Vagina (tissue), 2 donors: ENCODE data around the gene MYO19.

ENCODE experiments used
- POLR2A ChIP-seq, 2 donors: fragments of 450-650 bp; IDR thresholded peaks; one replicate each; pipeline ENCODE4 v1.6.1; 2017; ENCODE audit warnings: antibody characterized with exemption in 2 of 2, mild to moderate bottlenecking in 2 of 2, moderate library complexity in 2 of 2
- TF ChIP-seq, protein P1 (sequence below), 3 experiments: fragments of 450-650 bp in 2 of 3; fragments of 200-600 bp in 1 of 3; sonication (generic) in 1 of 3; IDR thresholded peaks; one replicate each; pipeline ENCODE4 v1.5.1; 2017 to 2019; ENCODE audit warnings: antibody characterized with exemption in 3 of 3, mild to moderate bottlenecking in 2 of 3, moderate library complexity in 2 of 3

GRCh38 chr17:36481829-36482228 is 52.8 kb downstream of the MYO19 start:
- TF ChIP-seq, protein P1, sequence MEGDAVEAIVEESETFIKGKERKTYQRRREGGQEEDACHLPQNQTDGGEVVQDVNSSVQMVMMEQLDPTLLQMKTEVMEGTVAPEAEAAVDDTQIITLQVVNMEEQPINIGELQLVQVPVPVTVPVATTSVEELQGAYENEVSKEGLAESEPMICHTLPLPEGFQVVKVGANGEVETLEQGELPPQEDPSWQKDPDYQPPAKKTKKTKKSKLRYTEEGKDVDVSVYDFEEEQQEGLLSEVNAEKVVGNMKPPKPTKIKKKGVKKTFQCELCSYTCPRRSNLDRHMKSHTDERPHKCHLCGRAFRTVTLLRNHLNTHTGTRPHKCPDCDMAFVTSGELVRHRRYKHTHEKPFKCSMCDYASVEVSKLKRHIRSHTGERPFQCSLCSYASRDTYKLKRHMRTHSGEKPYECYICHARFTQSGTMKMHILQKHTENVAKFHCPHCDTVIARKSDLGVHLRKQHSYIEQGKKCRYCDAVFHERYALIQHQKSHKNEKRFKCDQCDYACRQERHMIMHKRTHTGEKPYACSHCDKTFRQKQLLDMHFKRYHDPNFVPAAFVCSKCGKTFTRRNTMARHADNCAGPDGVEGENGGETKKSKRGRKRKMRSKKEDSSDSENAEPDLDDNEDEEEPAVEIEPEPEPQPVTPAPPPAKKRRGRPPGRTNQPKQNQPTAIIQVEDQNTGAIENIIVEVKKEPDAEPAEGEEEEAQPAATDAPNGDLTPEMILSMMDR (IDR thresholded peaks at IDR 0.05), result no peak
- no peak for TF ChIP-seq POLR2A (IDR thresholded peaks at IDR 0.05)
